Neural crest cell (in vitro differentiated cells): ENCODE results near the gene COTL1. TPM values are rescaled to one million over a fixed set of nuclear protein-coding genes. Genes with fewer than 3 reads are reported as not detected.
"Not testable (repeated sequence)": the region's sequence is repeated elsewhere in the genome, so short reads cannot be mapped to it uniquely, and the experiment has no call there.

ENCODE experiments used
- DNase-seq: peaks from one replicate; pipeline ENCODE4 v3.0.0; 2021; ENCODE audit warnings: low read depth, mixed read lengths, low spot score
- H3K27ac Mint-ChIP-seq: one replicate; pipeline ENCODE4 v1.8.0; 2021; ENCODE audit warnings: mild to moderate bottlenecking, mixed read lengths; ENCODE audit not compliant: unreplicated experiment
- H3K27me3 Mint-ChIP-seq: 2 replicates; pipeline ENCODE4 v1.8.0; 2021; ENCODE audit warnings: low read depth, mild to moderate bottlenecking, mixed read lengths
- H3K36me3 Mint-ChIP-seq: 2 replicates; pipeline ENCODE4 v1.8.0; 2021; ENCODE audit warnings: low read depth, mild to moderate bottlenecking, mixed read lengths
- H3K4me1 Mint-ChIP-seq: 2 replicates; pipeline ENCODE4 v1.8.0; 2021; ENCODE audit warnings: mixed read lengths
- H3K4me3 Mint-ChIP-seq: one replicate; pipeline ENCODE4 v1.8.0; 2021; ENCODE audit warnings: mild to moderate bottlenecking, mixed read lengths
- H3K9me3 Mint-ChIP-seq: 2 replicates; pipeline ENCODE4 v1.8.0; 2021; ENCODE audit warnings: mixed read lengths
- total RNA-seq: library from RNA; stranded (reverse); gene quantifications from 2 replicates; pipeline ENCODE4 v1.2.1, GENCODE V29; 2021
- TF ChIP-seq, protein P1 (sequence below): fragments of 200-600 bp; sonication (generic); conservative IDR thresholded peaks from 2 replicates; pipeline ENCODE4 v1.5.0; 2021; ENCODE audit warnings: antibody characterized with exemption, mild to moderate bottlenecking

Gene COTL1
- total RNA-seq, 1 donor from 2014 or later = 357 TPM

DNA sequence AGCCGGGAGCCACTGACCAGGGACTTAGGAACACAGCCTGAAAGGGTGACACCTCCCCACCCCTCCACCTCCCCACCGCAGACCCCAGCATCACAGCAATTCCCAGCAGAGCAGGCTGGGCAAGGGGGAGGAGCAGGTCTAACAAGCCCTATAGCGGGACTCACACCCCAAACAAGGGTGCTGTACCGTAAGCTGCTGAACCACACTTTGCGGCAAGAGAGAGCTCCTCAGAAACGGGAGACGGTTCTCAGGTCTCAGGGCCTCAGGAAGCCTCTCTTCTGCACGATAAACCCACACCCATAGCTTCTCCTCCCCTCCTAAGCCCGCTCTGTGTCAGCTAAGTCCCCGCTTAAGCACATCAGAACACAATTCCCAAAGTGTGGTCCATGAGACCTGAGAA is 11.7 kb upstream of the COTL1 start:
- TF ChIP-seq, protein P1, sequence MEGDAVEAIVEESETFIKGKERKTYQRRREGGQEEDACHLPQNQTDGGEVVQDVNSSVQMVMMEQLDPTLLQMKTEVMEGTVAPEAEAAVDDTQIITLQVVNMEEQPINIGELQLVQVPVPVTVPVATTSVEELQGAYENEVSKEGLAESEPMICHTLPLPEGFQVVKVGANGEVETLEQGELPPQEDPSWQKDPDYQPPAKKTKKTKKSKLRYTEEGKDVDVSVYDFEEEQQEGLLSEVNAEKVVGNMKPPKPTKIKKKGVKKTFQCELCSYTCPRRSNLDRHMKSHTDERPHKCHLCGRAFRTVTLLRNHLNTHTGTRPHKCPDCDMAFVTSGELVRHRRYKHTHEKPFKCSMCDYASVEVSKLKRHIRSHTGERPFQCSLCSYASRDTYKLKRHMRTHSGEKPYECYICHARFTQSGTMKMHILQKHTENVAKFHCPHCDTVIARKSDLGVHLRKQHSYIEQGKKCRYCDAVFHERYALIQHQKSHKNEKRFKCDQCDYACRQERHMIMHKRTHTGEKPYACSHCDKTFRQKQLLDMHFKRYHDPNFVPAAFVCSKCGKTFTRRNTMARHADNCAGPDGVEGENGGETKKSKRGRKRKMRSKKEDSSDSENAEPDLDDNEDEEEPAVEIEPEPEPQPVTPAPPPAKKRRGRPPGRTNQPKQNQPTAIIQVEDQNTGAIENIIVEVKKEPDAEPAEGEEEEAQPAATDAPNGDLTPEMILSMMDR = no peak
- H3K4me3 Mint-ChIP-seq = no peak overlapping the region
- no peak overlapping the region for H3K27ac Mint-ChIP-seq
- H3K4me1 Mint-ChIP-seq = no peaks in the 10 kb centered on the region
- no peaks in the 10 kb centered on the region for H3K9me3 Mint-ChIP-seq
- no peaks in the 10 kb centered on the region for H3K36me3 Mint-ChIP-seq
- DNase-seq = no peak
- no peaks in the 10 kb centered on the region for H3K27me3 Mint-ChIP-seq

DNA sequence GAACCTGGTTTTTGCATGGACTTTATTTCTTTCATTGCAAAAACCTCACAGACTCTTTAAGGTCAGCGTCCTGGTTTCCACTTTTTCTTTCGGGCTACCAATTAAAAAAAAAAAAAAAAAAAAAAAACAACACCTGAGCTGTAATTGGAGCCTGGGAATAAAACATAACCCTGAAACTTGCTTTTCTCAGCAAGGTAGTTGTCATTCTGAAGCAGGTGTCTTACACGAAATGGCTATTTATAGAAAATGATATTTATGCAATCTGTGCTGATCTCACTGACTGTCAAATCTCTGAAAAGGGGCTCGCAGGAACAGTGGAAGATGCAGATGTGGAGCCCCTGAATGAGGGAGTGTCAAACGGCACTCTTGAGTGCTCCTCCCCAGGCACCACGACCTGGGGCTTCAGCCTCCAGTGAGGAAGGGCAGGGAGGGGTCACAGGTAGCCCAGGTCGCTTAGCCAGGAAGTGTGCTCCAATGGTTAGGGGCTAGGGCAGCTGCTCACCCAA is 10.4 kb upstream of the COTL1 start:
- H3K4me3 Mint-ChIP-seq = no peak overlapping the region
- TF ChIP-seq, protein P1 = no peak
- H3K36me3 Mint-ChIP-seq = no peaks in the 10 kb centered on the region

DNA sequence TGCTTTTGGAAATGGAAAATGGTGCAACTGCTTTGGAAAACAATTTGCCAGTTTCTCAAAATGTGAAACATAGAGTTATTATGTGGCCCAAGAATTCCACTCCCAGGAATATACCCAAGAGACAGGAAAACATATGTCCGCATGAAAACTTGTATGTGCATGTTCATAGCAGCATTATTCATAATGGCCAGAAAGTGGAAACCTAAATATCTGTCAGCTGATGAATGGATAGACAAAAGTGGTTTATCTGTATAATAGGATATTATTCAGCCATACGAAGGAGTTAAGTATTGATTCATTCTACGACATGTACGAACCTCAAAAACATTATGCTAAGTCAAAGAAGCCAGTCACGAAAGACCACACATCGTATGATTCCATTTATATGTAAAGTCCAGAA is 7.7 kb upstream of the COTL1 start:
- H3K27ac Mint-ChIP-seq = no peak overlapping the region
- peaks cover 14% of the 10 kb centered on the region for H3K4me1 Mint-ChIP-seq
- no peaks in the 10 kb centered on the region for H3K9me3 Mint-ChIP-seq
- TF ChIP-seq, protein P1 = no peak
- no peak overlapping the region for H3K4me3 Mint-ChIP-seq
- H3K27me3 Mint-ChIP-seq = no peaks in the 10 kb centered on the region
- H3K36me3 Mint-ChIP-seq = no peaks in the 10 kb centered on the region
- DNase-seq = no peak

More for the DNA sequence above, 10.4 kb upstream of the COTL1 start:
- Mint-ChIP-seq H3K4me1 (no peaks in the 10 kb centered on the region), H3K27me3 (no peaks in the 10 kb centered on the region), H3K9me3 (no peaks in the 10 kb centered on the region), H3K27ac (no peak overlapping the region)
- no peak for DNase-seq

- not testable (repeated sequence) for H3K27me3 Mint-ChIP-seq, H3K36me3 Mint-ChIP-seq, H3K27ac Mint-ChIP-seq, H3K9me3 Mint-ChIP-seq, DNase-seq
- H3K4me3 Mint-ChIP-seq = peak overlapping the region; percentile 23
- peaks cover 35% of the 10 kb centered on the region for H3K4me1 Mint-ChIP-seq
Observed at GRCh38 chr16:84620913-84621312, 3.0 kb upstream of the COTL1 start.

GRCh38 chr16:84618581-84619460 is 943 bp upstream of the COTL1 start:
- H3K4me3 Mint-ChIP-seq = peak overlapping the region; percentile 86
- no peaks in the 10 kb centered on the region for H3K27me3 Mint-ChIP-seq
- peak overlapping the region; percentile 63 for H3K27ac Mint-ChIP-seq
- no peaks in the 10 kb centered on the region for H3K9me3 Mint-ChIP-seq
- TF ChIP-seq, protein P1 = no peak
- H3K36me3 Mint-ChIP-seq = peaks cover 2% of the 10 kb centered on the region
- DNase-seq = peak; percentile 37
- H3K4me1 Mint-ChIP-seq = peaks cover 53% of the 10 kb centered on the region
